ENCODE results near the gene TMEM164.

The TMEM164 gene

DNA sequence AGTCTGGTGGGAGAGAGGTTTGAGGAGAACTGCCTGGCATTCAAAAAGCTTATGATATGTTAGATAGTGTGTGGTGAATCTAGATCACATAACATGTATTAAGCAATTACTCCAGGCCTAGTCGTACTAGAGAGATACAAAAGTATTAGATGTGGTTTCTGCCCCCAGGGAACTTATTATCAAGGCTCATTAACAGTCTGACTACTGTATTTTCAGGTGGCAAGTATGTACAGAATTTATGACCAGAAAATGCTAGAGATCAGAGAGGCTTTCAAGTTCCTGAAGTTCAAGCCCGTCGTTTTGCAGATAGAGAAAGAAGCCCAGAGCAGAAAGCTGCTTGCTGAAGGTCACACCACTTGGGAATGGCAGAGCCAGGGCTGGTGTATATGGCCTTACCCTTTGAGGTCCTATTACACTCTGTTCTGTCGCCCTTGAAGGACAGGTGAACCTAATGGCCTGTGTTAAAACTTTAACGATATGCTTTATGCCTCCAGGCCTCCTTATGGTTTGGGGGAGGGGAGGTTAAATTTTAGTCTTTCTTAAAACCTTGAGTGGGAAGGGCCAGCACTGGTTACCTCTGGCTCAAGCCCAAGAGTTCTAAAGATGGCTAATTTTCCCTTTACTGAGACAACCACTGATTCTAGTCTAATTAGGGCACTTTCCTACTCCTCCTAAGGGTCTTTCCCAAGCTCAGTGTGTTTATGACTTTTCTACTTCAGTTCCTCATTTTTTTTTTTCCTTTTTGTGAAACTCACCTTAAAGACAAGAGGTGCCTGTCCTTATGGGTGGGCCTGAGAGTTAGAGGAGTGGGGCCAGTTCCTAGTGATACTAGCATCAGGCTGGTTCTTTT is 19.9 kb downstream of the TMEM164 start:
- no peak overlapping the region for H3K4me2 ChIP-seq (ENCODE audit: low read length)
- no peaks in the 10 kb centered on the region for H3K9me3 ChIP-seq (replicated peaks; ENCODE audit: low read length)
- peaks cover 3% of the 10 kb centered on the region for H3K27me3 ChIP-seq (ENCODE audit: control insufficient read depth, insufficient read depth, low read length)
- peaks cover 36% of the 10 kb centered on the region for H3K4me1 ChIP-seq (ENCODE audit: control insufficient read depth, insufficient read depth, low read length)
- H3K36me3 ChIP-seq (ENCODE audit: insufficient read depth, low read length), result peaks cover 2% of the 10 kb centered on the region
- no peak overlapping the region for H3K9ac ChIP-seq (ENCODE audit: low read depth, low read length)
- H3K4me3 ChIP-seq (ENCODE audit: low read length), result no peak overlapping the region

DNA sequence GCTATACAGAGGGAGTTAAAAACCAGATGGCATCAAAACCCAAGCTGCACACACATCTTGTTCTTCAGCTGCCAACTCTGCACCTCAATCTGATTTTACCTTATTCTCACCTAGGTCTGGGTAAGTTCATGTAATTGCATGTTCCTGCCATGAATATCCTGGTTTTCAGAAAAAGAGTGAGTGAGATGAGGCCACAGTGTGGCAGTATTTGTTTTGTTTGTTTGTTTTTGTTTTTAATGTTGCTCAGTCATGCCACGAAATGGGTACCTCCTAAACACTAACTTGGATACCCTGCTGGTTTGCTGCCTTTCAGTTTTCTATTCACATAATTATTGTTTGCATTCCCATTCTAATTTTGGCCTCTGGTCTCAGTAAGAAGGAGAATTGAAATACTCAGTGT is 22.5 kb downstream of the TMEM164 start:
- Histone ChIP-seq H3K4me1 (ENCODE audit: control insufficient read depth, insufficient read depth, low read length) (peaks cover 34% of the 10 kb centered on the region), H3K4me2 (ENCODE audit: low read length) (no peak overlapping the region), H3K9ac (ENCODE audit: low read depth, low read length) (no peak overlapping the region), H3K27me3 (ENCODE audit: control insufficient read depth, insufficient read depth, low read length) (peaks cover 3% of the 10 kb centered on the region), H3K36me3 (ENCODE audit: insufficient read depth, low read length) (peaks cover 2% of the 10 kb centered on the region), H3K4me3 (ENCODE audit: low read length) (no peak overlapping the region), H3K9me3 (replicated peaks; ENCODE audit: low read length) (no peaks in the 10 kb centered on the region)

DNA sequence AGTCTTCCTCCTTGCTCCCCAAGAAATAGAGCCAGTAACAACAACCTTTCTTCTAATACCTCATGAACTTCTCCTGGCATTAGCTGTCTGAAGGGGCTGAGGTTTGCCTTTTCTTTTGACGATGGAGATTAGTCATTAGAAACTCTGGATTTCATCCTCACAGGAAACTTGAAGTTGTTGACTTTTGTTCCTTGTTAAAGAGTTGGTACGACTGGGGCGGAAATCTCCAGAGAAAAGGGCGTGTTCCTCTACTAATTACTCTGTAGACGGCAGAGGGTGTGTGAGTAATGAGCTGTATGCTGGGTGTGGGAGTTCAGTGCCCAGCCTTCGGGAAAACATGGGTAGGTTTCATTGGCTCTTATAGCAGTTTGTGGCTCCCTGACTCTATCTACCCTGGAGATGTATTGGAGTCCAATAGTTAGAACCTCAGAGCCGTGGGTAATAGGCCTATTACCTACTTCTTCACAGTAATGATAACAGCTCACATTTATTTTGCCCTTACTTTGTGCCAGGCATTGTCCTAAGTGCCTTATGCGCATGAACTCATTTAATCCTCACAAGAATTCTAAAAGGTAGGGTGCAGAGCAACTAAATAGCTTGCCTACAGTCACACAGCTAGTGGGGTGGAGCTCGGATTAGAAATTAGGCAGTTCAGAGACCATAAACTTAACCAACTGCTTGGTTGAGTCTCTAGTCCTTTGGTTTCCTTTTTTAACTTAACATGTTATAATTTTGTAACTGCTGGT is 23.4 kb downstream of the TMEM164 start:
- H3K4me2 ChIP-seq (ENCODE audit: low read length), result peak overlapping the region; percentile 18
- no peaks in the 10 kb centered on the region for H3K9me3 ChIP-seq (replicated peaks; ENCODE audit: low read length)
- H3K4me1 ChIP-seq (ENCODE audit: control insufficient read depth, insufficient read depth, low read length), result peaks cover 27% of the 10 kb centered on the region
- peaks cover 2% of the 10 kb centered on the region for H3K36me3 ChIP-seq (ENCODE audit: insufficient read depth, low read length)
- no peak overlapping the region for H3K4me3 ChIP-seq (ENCODE audit: low read length)
- peaks cover 3% of the 10 kb centered on the region for H3K27me3 ChIP-seq (ENCODE audit: control insufficient read depth, insufficient read depth, low read length)
- H3K9ac ChIP-seq (ENCODE audit: low read depth, low read length), result no peak overlapping the region

DNA sequence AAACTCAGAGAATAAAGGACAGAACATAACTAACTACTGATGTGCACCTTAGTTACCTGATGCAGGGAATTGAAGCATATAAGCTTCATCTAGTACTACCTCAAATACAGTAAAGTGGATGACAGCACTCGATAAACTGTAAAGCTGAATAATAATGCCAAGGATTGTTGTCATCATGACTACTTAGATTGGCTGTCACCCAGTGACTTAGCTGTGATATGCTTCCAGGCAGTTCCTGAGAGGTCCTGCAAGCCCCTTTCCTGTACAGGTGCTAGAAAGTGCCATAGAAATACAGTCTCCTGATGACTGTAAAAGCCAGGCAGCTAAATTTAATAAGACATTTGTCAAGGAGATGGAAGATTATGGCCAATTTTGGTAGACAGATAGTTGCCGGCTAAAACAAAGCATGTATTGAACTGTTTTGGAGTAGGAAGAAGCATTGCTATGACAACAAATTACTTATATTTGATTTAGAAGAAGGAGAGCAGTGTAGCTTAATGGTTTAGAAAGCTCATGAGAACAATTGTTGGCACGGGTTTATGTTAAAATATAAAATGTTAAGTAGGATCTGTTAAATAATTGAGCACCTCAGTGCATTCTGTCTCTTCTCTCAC is 29.7 kb downstream of the TMEM164 start:
- H3K9ac ChIP-seq (ENCODE audit: low read depth, low read length), result no peak overlapping the region

DNA sequence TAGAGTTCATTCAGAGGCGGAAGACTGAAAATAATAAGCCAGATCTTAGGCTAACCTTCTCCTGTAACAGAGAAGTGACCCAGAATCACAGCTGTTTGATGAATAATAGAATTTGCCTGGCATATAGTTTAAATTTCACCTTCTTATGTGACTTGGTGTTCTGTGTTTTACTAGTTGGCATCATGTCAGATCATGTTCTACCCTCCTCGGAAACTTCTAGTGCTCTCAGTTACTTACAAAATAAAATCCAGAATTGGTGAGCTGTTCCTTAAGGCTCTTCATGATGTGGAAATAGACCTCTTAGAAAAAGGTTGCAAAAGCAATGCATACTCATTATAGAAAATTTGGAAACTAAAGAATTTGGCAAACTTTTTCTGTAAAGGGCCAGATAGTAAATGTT is 31.1 kb downstream of the TMEM164 start:
- Histone ChIP-seq H3K27me3 (ENCODE audit: control insufficient read depth, insufficient read depth, low read length) (peaks cover 4% of the 10 kb centered on the region), H3K4me3 (ENCODE audit: low read length) (no peak overlapping the region), H3K4me1 (ENCODE audit: control insufficient read depth, insufficient read depth, low read length) (peaks cover 4% of the 10 kb centered on the region), H3K36me3 (ENCODE audit: insufficient read depth, low read length) (no peaks in the 10 kb centered on the region), H3K9me3 (replicated peaks; ENCODE audit: low read length) (no peaks in the 10 kb centered on the region), H3K9ac (ENCODE audit: low read depth, low read length) (no peak overlapping the region), H3K4me2 (ENCODE audit: low read length) (no peak overlapping the region)

More for the DNA sequence above, 29.7 kb downstream of the TMEM164 start:
- peaks cover 4% of the 10 kb centered on the region for H3K4me1 ChIP-seq (ENCODE audit: control insufficient read depth, insufficient read depth, low read length)
- no peak overlapping the region for H3K4me2 ChIP-seq (ENCODE audit: low read length)
- H3K9me3 ChIP-seq (replicated peaks; ENCODE audit: low read length), result no peaks in the 10 kb centered on the region
- peaks cover 4% of the 10 kb centered on the region for H3K27me3 ChIP-seq (ENCODE audit: control insufficient read depth, insufficient read depth, low read length)
- no peak overlapping the region for H3K4me3 ChIP-seq (ENCODE audit: low read length)
- no peaks in the 10 kb centered on the region for H3K36me3 ChIP-seq (ENCODE audit: insufficient read depth, low read length)

DNA sequence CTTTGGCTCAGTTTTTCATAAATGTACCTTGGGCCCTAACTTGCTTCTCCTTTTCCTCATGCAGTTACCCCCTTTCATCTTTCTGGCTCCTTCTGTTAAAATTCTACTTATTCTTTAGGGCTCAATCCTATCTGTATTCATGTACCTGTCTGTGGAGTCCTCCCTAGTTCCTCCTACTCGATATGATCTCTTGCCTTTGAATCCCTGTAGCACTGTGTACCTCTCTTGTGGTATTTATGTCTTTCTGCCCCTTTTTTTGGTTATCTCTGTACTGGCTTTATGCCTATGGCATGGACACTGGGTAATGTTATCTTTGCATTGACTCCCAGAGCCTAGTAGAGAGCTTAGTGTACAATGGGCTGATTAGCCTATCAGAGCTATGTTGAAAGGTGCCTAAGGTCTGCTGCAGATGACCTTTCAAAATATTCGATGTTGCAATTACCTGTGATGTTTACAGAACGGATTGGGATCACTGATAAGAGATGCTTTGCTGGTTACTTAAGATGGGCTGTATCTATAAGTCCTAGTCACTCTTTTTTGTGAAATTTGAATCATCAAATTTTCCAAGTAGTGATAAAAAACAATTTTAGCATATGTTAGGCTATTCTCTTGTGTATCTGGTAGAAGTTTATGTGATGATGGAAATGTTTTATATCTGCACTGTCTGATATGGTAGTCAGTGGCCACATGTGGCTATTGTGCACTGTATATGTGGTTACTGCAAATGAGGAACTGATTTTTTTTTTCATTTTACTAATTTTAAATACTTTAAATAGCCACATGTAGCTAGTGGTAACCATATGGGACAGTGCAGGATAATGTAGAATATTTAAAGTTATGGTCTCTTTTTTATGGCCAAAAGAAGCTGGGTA is 33.5 kb downstream of the TMEM164 start:
- peaks cover 4% of the 10 kb centered on the region for H3K4me1 ChIP-seq (ENCODE audit: control insufficient read depth, insufficient read depth, low read length)
- H3K4me2 ChIP-seq (ENCODE audit: low read length), result no peak overlapping the region
- peaks cover 4% of the 10 kb centered on the region for H3K27me3 ChIP-seq (ENCODE audit: control insufficient read depth, insufficient read depth, low read length)
- no peak overlapping the region for H3K4me3 ChIP-seq (ENCODE audit: low read length)
- H3K36me3 ChIP-seq (ENCODE audit: insufficient read depth, low read length), result no peaks in the 10 kb centered on the region
- no peak overlapping the region for H3K9ac ChIP-seq (ENCODE audit: low read depth, low read length)
- no peaks in the 10 kb centered on the region for H3K9me3 ChIP-seq (replicated peaks; ENCODE audit: low read length)

DNA sequence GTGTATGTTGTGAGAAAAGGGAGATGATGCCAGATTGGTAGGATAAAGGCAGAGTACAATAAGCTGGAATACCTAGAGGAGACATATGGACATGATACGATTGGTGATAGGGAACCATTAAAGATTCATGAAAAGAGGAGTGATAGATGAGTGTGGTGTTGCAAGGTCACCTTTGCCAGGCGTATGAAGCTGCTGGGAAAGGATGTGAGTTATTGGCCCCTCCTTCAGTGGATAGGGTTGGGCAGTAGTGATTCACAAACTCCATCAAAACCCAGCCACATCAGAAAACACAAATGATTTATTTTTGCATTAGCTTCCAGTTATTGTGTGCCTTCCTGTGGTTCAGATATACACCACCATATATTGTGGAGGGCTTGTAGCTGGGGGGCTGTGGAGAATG is 34.3 kb downstream of the TMEM164 start:
- peaks cover 4% of the 10 kb centered on the region for H3K27me3 ChIP-seq (ENCODE audit: control insufficient read depth, insufficient read depth, low read length)
- no peaks in the 10 kb centered on the region for H3K9me3 ChIP-seq (replicated peaks; ENCODE audit: low read length)
- no peaks in the 10 kb centered on the region for H3K36me3 ChIP-seq (ENCODE audit: insufficient read depth, low read length)
- H3K9ac ChIP-seq (ENCODE audit: low read depth, low read length), result no peak overlapping the region
- peaks cover 2% of the 10 kb centered on the region for H3K4me1 ChIP-seq (ENCODE audit: control insufficient read depth, insufficient read depth, low read length)
- H3K4me2 ChIP-seq (ENCODE audit: low read length), result no peak overlapping the region
- H3K4me3 ChIP-seq (ENCODE audit: low read length), result no peak overlapping the region

DNA sequence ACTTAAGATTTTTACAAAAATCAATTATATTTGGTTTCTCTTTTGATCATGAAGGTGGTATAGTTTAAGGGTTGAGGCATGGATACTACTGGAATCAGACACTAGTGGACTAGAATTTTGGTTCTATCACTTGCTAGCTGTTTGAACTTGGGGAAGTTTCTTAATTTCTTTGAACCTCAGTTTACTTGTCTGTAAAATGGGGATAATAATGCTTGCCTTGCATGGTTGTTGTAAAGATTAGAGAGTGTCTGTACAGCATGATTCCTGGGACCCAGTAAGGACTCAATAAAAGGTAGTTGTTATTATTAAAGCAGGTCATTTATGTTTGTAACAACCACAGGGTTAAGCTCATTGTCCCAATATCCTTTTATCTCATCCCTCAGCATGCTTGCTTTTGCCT is 36.0 kb downstream of the TMEM164 start:
- peaks cover 4% of the 10 kb centered on the region for H3K27me3 ChIP-seq (ENCODE audit: control insufficient read depth, insufficient read depth, low read length)
- no peaks in the 10 kb centered on the region for H3K9me3 ChIP-seq (replicated peaks; ENCODE audit: low read length)
- no peaks in the 10 kb centered on the region for H3K36me3 ChIP-seq (ENCODE audit: insufficient read depth, low read length)
- H3K4me2 ChIP-seq (ENCODE audit: low read length), result no peak overlapping the region
- no peak overlapping the region for H3K4me3 ChIP-seq (ENCODE audit: low read length)
- H3K4me1 ChIP-seq (ENCODE audit: control insufficient read depth, insufficient read depth, low read length), result no peaks in the 10 kb centered on the region
- H3K9ac ChIP-seq (ENCODE audit: low read depth, low read length), result no peak overlapping the region

DNA sequence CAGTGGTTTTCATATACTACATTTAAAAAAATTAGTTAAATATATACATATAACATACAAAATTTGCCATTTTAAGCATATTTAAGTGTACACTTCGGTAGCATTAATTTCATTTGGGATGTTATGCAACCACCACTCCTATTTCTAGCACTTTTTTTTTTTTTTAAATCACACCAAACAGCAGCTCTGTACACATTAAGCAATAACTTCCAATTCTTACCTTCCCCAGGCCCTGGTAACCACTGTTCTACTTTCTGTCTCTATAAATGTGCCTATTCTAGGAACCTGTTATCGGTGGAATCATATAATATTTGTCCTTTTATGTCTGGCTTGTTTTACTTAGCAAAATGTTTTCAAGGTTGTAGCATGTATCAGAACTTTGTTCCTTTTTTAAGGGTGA is 39.1 kb downstream of the TMEM164 start:
- Histone ChIP-seq H3K9ac (ENCODE audit: low read depth, low read length) (no peak overlapping the region), H3K4me1 (ENCODE audit: control insufficient read depth, insufficient read depth, low read length) (no peaks in the 10 kb centered on the region), H3K27me3 (ENCODE audit: control insufficient read depth, insufficient read depth, low read length) (peaks cover 10% of the 10 kb centered on the region), H3K4me2 (ENCODE audit: low read length) (no peak overlapping the region), H3K4me3 (ENCODE audit: low read length) (no peak overlapping the region), H3K36me3 (ENCODE audit: insufficient read depth, low read length) (no peaks in the 10 kb centered on the region), H3K9me3 (replicated peaks; ENCODE audit: low read length) (no peaks in the 10 kb centered on the region)

DNA sequence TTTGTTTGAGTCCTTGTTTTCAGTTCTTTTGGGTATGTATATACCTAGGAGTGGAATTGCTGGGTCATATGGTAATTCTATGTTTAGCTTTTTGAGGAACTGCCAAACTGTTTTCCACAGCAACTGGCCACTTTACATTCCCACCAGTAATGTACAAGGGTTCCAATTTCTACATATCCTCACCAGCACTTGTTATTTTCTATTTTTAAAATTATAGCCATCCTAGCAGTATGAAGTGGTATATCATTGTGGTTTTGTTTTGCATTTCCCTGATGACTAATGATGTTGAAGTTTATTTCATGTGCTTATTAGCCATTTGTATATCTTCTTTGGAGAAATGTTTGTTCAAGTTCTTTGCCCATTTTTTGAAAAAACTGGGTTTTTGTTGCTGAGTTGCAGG is 39.6 kb downstream of the TMEM164 start:
- no peak overlapping the region for H3K4me2 ChIP-seq (ENCODE audit: low read length)
- H3K36me3 ChIP-seq (ENCODE audit: insufficient read depth, low read length), result no peaks in the 10 kb centered on the region
- H3K4me3 ChIP-seq (ENCODE audit: low read length), result no peak overlapping the region
- H3K9me3 ChIP-seq (replicated peaks; ENCODE audit: low read length), result no peaks in the 10 kb centered on the region
- peaks cover 6% of the 10 kb centered on the region for H3K27me3 ChIP-seq (ENCODE audit: control insufficient read depth, insufficient read depth, low read length)
- no peak overlapping the region for H3K9ac ChIP-seq (ENCODE audit: low read depth, low read length)
- no peaks in the 10 kb centered on the region for H3K4me1 ChIP-seq (ENCODE audit: control insufficient read depth, insufficient read depth, low read length)

DNA sequence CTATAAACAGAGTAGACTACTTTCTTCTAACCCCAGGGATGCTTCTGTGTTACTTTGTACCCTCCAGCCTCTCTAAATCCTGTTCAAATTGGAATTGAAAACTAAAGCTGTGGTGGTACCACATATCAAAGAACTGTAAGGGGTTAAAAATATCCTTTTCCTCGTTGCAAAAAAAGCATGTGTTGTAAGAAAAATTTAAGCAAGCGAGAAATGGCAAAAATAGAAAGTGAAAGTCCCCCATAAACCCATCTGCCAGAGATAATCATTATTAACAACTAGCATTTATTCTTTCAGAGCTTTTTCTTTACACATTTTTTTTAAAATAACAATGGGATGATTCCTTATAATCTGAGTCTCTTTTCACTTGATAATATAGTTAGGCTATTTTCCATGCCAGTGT is 40.6 kb downstream of the TMEM164 start:
- Histone ChIP-seq H3K27me3 (ENCODE audit: control insufficient read depth, insufficient read depth, low read length) (peaks cover 9% of the 10 kb centered on the region), H3K4me2 (ENCODE audit: low read length) (no peak overlapping the region), H3K4me1 (ENCODE audit: control insufficient read depth, insufficient read depth, low read length) (no peaks in the 10 kb centered on the region), H3K4me3 (ENCODE audit: low read length) (no peak overlapping the region), H3K36me3 (ENCODE audit: insufficient read depth, low read length) (no peaks in the 10 kb centered on the region), H3K9ac (ENCODE audit: low read depth, low read length) (no peak overlapping the region), H3K9me3 (replicated peaks; ENCODE audit: low read length) (no peaks in the 10 kb centered on the region)
